ENCODE measurements around the gene SCLY.

DNA sequence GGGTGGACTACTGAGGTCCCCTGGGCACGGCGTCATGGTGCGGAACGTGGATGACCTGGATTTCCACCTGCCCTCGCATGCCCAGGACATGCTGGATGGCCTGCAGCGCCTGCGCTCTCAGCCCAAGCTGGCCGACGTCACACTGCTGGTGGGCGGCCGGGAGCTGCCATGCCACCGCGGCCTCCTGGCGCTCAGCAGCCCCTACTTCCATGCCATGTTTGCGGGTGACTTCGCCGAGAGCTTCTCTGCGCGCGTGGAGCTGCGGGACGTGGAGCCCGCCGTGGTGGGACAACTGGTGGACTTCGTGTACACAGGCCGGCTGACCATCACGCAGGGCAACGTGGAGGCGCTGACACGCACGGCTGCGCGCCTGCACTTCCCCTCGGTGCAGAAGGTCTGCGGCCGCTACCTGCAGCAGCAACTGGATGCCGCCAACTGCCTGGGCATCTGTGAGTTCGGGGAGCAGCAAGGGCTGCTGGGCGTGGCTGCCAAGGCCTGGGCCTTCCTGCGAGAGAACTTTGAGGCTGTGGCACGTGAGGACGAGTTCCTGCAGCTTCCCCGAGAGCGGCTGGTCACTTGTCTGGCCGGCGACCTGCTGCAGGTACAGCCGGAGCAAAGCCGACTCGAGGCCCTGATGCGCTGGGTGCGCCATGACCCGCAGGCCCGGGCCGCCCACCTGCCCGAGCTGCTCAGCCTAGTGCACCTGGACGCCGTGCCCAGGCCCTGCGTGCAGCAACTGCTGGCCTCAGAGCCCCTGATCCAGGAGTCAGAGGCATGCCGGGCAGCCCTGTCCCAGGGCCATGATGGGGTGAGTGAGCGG lies 80.1 kb downstream of the SCLY start:
- TF ChIP-seq POLR2AphosphoS5 (IDR thresholded peaks at IDR 0.05; ENCODE audit: insufficient read depth in 1 of 2, low read depth in 1 of 2), result no peak
- TF ChIP-seq, protein P1, sequence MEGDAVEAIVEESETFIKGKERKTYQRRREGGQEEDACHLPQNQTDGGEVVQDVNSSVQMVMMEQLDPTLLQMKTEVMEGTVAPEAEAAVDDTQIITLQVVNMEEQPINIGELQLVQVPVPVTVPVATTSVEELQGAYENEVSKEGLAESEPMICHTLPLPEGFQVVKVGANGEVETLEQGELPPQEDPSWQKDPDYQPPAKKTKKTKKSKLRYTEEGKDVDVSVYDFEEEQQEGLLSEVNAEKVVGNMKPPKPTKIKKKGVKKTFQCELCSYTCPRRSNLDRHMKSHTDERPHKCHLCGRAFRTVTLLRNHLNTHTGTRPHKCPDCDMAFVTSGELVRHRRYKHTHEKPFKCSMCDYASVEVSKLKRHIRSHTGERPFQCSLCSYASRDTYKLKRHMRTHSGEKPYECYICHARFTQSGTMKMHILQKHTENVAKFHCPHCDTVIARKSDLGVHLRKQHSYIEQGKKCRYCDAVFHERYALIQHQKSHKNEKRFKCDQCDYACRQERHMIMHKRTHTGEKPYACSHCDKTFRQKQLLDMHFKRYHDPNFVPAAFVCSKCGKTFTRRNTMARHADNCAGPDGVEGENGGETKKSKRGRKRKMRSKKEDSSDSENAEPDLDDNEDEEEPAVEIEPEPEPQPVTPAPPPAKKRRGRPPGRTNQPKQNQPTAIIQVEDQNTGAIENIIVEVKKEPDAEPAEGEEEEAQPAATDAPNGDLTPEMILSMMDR (IDR thresholded peaks at IDR 0.05), result no peak

Measured in vagina (tissue), 2 donors.